Measurements from ENCODE around the gene GNG11.

- TF ChIP-seq CTCF (conservative IDR thresholded peaks at IDR 0.05 in 1 of 2, IDR thresholded peaks at IDR 0.05 in 1 of 2; ENCODE audit: extremely low read depth in 1 of 2, insufficient read depth in 1 of 2, low read depth in 1 of 2, low read length in 2 of 2) (no peak), EZH2 (IDR thresholded peaks at IDR 0.05; ENCODE audit: borderline replicate concordance, low read length) (no peak)
Observed at GRCh38 chr7:93973134-93973533, 51.6 kb downstream of the GNG11 start.
